ENCODE measurements around the gene CCT3.
"Not testable (repeated sequence)": the region's sequence is repeated elsewhere in the genome, so short reads cannot be mapped to it uniquely, and the experiment has no call there.

CCT3 gene

DNA sequence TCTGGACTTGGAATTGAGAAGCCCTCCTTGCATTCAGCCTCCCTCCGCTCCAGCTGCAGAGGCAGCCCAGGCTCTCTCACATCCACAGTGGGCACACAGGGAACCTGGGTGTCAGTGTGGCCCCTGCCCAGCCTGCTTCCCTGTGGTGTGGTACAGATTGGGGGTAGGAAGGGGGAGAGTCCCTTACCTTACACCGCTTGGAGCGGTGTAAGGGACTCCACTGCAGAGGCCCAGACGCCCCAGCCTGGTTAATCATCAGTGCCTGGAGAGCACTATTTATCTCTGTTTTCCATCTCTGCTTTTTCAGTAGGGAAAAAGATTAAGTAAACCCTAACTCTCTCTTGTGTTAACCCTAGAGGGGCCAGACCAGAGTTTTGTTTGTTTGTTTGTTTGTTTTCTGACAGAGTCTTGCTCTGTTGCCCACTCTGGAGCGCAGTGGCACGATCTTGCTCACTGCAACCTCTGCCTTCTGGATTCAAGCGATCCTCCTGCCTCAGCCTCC lies 30.1 kb upstream of the CCT3 start:
- DNase-seq = no peak

DNA sequence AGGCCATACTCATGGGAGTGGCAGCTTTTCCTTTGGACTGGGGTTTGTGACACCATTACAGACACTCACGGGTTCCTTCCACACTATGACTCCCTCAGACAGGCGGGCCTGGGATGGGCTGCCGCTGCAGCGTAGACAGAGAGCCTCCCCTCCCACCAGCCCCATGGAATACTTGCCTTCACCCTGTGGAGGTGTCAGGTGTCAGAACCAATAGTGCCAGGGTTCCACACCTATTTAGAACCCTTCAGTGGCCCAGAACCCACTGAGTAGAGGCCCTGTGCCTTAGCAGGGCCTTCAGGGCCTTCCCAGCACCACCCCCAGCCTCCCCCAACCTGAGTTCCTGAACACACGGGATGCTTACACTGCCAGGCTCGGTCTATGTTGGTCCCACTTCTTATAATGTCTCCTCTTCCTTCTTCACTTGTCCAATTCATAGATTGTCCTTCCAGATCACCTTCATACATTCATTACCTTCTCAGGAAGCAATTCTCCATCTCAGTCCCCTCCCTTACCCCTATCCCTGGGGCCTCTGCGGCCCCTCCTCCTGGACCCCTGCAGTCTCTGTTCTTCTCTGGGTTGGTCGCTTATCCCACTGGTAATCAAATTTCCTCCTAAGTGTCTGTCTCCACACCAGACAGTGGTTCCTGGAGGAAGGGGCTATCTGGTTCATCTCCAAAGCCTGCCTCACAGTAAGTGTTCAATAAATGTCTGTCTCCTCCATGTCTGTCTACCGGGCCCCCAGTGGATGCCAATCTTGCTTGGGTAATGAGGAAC lies 29.5 kb upstream of the CCT3 start:
- no peak for DNase-seq

- DNase-seq = no peak
Observed at GRCh38 chr1:156366378-156367166, 28.5 kb upstream of the CCT3 start.

DNA sequence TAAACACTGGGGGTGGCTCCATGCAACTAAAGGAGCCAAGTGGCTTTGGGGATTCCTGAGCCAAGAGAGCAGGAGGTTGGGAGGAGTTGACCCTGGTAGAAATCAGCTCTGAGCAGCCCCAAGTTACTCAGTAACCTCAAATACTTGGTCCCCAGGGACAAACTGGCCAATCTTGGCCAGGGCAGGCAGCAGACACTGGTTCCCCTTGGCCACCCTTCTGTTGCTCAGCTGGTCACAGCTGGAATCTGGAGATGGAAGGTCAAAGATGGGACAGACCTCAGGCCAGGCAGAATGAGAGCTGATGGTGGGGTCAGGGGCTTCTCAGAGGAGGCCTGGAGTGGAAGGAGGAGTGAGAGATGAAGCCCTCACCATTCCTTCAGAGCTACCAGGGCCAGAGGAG lies 27.7 kb upstream of the CCT3 start:
- DNase-seq = no peak

GRCh38 chr1:156360534-156360933 lies 22.4 kb upstream of the CCT3 start:
- DNase-seq = no peak

DNA sequence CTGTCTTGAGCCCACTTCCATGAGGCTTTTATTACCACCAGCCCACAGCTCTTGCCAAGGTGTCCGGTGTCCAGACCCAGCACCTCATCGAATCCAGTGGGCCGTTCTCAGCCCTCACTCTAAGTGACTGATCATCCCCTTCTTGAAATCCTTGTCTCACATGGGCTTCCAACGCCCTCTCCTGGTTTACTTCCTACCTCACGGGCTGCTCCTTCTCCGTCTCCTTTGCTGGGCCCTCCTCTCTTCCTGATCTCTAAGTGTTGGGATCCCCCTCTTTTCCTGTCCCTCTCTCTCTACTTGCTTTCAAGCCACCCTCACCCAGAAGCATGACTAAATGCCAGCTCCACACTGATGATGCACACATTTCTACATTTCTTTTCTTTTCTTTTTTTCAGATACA lies 21.9 kb upstream of the CCT3 start:
- no peak for DNase-seq

DNA sequence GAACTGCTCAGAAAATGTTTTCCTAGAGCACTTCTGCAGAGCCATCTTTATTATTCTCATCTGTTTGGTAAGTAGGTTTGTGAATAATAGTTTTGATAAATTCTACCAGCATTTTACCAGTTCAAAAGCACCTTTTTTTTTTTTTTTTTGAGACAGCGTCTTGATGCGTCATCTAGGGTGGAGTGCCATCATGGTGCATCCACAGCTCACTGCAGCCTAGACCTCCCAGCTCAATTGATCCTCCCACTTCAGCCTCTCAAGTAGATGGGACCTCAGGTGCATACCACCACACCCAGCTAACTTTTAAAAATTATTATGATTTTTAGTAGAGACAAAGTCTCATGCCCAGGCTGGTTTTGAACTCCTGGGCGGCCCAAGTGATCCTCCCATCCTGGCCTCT lies 21.2 kb upstream of the CCT3 start:
- no peak for DNase-seq

- DNase-seq = no peak
Observed at GRCh38 chr1:156358641-156359040, 20.5 kb upstream of the CCT3 start.

GRCh38 chr1:156357977-156358376 lies 19.9 kb upstream of the CCT3 start:
- no peak for DNase-seq

- peak; percentile 76 for DNase-seq
Observed at GRCh38 chr1:156356875-156357534, 18.9 kb upstream of the CCT3 start.

GRCh38 chr1:156356262-156356874 lies 18.3 kb upstream of the CCT3 start:
- no peak for DNase-seq

DNA sequence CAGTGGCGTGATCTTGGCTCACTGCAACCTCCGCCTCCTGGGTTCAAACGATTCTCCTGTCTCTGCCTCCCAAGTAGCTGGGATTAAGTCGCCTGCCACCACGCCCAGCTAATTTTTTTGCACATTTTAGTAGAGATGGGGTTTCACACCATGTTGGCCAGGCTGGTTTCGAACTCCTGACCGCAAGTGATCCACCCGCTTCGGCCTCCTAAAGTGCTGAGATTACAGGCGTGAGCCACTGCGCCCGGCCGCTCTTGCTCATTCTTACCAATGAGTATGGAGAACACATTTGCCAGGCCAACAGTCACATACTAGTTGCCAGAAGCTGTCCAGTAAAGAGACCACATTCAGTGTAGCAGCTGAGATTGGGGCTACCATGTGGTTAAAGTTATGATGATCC lies 14.4 kb upstream of the CCT3 start:
- not testable (repeated sequence) for DNase-seq

DNA sequence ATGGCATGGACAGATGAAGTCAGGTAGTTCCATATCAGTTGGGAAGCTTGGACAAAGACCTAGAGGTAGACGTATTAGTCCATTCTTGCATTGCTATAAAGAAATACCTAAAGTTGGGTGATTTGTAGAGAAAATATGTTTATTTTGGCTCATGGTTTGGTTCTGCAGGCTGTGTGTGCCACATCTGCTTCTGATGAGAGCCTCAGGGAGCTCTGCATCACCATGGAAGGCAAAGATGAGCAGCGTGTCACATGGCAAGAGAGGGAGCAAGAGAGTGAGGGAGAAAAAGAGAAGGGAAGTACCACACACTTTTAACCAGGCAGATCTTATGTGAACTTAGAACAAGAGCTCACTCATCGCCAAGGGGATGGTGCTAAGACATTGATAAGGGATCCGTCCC lies 9.2 kb upstream of the CCT3 start:
- no peak for DNase-seq

- DNase-seq = no peak
Observed at GRCh38 chr1:156346636-156347035, 8.5 kb upstream of the CCT3 start.

DNA sequence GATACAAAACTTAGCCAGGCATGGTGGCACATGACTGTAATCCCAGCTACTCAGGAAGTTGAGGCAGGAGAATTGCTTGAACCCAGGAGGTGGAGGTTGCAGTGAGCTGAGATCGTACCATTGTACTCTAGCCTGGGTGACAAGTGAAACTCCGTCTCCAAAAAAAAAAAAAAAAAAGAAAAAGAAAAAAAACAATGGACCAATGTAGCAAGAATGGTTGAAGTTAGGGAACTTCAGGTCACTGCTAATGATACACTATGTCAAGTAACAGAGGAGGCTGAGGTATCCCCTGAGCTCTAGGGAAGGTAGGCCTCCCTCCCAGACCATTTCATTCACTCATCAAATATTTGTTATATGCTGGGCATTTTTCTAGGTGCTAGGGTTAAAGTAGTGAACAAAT lies 7.9 kb upstream of the CCT3 start:
- not testable (repeated sequence) for DNase-seq

GRCh38 chr1:156344409-156344808 lies 6.3 kb upstream of the CCT3 start:
- no peak for DNase-seq

DNA sequence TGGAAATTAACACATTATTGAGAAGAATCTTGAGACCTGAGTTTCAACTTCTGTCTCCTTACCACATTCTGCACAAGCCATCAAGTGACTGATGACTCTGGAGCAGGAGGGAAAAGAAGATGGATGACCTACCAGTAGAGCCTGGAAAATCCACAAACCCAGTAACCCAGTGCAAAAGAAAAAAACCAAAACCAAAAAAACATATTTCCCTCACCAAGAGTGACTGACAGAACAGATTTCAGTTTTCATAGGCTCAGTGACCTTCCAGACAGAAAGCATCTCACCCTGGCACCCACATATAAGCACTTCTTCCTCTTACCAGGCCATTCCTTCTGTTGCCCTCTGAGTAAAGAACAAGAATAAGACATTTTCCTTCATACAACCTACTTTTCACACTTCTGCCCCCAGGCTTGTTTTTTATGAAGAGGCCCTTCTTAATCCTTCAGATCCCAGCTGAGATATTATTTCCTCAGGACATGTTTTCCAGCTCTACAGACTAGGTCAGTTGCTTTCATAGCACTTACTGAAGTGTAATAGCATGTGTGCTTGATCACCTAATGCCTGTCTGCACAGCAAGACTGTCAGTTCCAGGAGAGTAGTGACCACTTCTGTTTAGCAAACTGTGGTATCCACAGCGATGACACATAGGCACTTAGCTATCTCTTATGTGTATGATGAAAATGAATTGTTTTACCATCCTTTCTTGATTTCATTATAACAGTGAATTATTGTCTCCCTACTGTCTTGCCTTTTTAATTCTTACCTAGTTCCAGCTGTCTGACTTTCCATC lies 4.3 kb upstream of the CCT3 start:
- no peak for DNase-seq

- no peak for DNase-seq
Observed at GRCh38 chr1:156337888-156338179, 258 bp downstream of the CCT3 start.

DNA sequence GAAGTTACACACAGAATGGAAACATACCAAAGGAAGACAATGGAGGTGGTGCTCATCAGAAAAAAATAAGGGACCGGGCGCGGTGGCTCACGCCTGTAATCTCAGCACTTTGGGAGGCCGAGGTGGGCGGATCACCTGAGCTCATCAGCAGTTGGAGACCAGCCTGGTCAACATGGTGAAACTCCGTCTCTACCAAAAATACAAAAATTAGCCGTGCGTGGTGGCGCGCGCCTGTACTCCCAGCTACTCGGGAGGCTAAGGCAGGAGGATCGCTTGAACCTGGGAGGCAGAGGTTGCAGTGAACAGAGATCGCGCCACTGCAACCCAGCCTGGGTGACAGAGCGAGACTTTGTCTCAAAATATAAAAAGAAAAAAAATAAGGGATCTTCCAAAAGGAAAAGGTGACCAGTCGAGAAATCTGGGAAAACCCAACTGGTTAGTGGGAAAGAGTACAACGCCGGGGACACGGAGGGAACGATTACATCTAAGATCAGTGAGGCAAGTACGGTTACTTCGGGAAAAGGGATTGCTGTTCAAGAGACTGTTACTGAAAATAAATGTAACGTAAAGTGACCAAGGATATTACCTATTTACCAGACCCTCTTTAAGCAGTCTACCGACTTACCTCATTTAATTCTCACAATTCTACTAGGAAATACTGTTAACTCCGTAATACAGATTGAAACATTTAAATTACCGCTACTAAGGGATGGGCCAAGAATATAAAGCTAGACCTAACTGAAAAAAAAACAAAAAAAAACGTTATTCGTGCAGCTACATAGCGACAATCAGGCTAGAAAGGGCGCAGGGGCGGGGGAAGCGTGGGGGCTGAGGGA lies 822 bp downstream of the CCT3 start:
- no peak for DNase-seq

DNA sequence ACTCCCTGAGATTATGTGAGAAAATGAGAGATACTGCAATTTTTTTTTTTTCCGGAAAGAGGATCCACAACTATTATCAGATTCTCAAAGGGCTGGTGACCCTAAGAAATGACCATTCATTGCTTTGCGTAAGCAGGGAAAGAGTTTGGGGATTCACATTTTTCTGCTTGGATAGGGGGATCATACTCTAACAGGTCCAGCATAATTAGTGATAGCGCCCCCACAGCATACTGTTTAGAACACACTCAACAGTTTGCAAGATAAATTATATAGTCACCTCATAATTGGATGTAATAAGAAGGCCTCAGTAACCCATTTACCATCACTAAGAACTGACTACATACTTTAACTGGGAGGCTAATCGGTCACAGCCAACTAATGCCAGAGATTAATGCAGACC lies 1.9 kb downstream of the CCT3 start:
- peak; percentile 13 for DNase-seq

DNA sequence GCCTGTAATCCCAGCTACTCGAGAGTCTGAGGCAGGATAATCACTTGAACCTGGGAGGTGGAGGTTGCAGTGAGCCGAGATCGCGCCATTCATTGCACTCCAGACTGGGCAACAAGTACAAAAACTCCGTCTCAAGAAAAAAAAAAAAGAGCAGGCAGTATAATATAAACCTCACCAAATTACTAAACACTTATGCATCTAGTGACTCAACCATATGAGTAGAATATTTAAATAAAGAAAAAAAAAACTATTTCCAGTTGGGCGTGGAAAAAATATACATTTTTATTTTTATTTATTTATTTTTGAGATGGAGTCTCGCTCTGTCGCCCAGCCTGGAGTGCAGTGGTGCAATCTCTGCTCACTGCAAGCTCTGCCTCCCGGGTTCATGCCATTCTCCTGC lies 14.9 kb downstream of the CCT3 start:
- not testable (repeated sequence) for DNase-seq

GRCh38 chr1:156320560-156320959 lies 17.5 kb downstream of the CCT3 start:
- no peak for DNase-seq

Measured in CD4-positive, alpha-beta T cell treated with Interleukin-10 for 1 hour (primary cell).